Vagina (tissue), 2 donors: ENCODE results near the gene NUMB.

Source experiments
- POLR2A ChIP-seq, 2 donors: fragments of 450-650 bp; IDR thresholded peaks; one replicate each; pipeline ENCODE4 v1.6.1; 2017; ENCODE audit warnings: antibody characterized with exemption in 2 of 2, mild to moderate bottlenecking in 2 of 2, moderate library complexity in 2 of 2
- POLR2AphosphoS5 ChIP-seq, 2 donors: sonication (generic); formaldehyde crosslinking; IDR thresholded peaks; one replicate each; pipeline ENCODE4 v1.9.0; 2017; ENCODE audit warnings: antibody characterized with exemption in 2 of 2, mild to moderate bottlenecking in 2 of 2, low read depth in 1 of 2; ENCODE audit not compliant: insufficient read depth in 1 of 2
- TF ChIP-seq, protein P1 (sequence below), 3 experiments: fragments of 450-650 bp in 2 of 3; fragments of 200-600 bp in 1 of 3; sonication (generic) in 1 of 3; IDR thresholded peaks; one replicate each; pipeline ENCODE4 v1.5.1; 2017 to 2019; ENCODE audit warnings: antibody characterized with exemption in 3 of 3, mild to moderate bottlenecking in 2 of 3, moderate library complexity in 2 of 3

DNA sequence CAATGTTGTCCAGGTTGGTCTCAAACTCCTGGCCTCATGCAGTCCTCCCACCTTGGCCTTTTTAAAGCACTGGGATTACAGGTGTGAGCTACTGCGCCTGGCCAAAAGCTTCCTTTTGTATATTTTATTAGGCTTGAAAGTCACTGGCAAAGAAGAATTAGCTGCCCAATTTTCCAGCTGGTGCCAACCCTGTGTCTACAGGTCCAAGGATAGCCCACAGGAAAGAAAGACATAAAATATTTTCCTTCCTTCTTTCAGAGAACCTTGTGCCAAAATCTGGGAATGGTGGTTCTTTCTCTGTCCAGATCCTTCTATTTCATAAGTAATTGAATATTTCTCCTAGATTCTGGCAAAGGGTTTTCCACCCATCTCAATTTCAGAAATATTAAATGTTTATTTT lies 84.1 kb downstream of the NUMB start:
- TF ChIP-seq POLR2A (IDR thresholded peaks at IDR 0.05), result no peak
- TF ChIP-seq, protein P1, sequence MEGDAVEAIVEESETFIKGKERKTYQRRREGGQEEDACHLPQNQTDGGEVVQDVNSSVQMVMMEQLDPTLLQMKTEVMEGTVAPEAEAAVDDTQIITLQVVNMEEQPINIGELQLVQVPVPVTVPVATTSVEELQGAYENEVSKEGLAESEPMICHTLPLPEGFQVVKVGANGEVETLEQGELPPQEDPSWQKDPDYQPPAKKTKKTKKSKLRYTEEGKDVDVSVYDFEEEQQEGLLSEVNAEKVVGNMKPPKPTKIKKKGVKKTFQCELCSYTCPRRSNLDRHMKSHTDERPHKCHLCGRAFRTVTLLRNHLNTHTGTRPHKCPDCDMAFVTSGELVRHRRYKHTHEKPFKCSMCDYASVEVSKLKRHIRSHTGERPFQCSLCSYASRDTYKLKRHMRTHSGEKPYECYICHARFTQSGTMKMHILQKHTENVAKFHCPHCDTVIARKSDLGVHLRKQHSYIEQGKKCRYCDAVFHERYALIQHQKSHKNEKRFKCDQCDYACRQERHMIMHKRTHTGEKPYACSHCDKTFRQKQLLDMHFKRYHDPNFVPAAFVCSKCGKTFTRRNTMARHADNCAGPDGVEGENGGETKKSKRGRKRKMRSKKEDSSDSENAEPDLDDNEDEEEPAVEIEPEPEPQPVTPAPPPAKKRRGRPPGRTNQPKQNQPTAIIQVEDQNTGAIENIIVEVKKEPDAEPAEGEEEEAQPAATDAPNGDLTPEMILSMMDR (IDR thresholded peaks at IDR 0.05), result no peak
- no peak for TF ChIP-seq POLR2AphosphoS5 (IDR thresholded peaks at IDR 0.05; ENCODE audit: insufficient read depth in 1 of 2, low read depth in 1 of 2)
